NCI-H146 treated with DMSO at 0.1 percent for 48 hours (cell line): ENCODE data around the gene GPR137B.

ENCODE experiments used
- DNase-seq: peaks from one replicate; lab custom pipeline; 2025; ENCODE audit not compliant: unreplicated experiment; lab: John Stamatoyannopoulos, UW

The GPR137B gene

DNA sequence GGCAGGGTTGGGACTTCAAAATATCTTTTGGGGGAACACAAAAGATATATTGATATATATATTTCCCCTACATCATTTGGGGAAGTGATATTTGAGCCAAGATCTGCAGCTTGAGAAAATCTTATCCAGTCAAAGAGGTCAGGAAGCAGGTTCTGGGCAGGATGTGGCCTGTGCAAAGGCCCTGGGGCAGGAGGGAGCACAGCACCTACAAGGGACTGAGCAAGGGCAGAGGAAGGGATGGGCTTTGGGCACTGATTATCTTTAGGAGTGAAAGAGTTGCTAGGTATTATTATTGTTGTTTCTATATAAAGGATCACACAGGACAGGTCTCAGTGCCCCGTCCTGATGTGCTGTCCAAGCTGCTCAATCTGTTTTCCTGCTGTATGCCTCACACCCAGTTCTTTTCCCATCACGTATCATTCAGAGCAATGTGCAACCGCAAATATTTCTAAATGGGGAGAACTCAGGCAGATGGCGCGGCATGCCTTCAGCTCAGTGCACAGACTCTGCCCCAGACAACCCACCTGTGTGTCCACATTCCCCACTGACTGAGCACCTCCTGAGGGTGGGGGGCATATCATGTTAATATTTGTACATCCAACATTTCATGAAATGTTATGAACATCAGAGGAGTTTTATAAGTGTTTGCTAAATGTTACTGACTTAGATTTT is 28.1 kb upstream of the GPR137B start:
- no peak for DNase-seq

GRCh38 chr1:236117710-236118109 is 24.6 kb upstream of the GPR137B start:
- DNase-seq: no peak

DNA sequence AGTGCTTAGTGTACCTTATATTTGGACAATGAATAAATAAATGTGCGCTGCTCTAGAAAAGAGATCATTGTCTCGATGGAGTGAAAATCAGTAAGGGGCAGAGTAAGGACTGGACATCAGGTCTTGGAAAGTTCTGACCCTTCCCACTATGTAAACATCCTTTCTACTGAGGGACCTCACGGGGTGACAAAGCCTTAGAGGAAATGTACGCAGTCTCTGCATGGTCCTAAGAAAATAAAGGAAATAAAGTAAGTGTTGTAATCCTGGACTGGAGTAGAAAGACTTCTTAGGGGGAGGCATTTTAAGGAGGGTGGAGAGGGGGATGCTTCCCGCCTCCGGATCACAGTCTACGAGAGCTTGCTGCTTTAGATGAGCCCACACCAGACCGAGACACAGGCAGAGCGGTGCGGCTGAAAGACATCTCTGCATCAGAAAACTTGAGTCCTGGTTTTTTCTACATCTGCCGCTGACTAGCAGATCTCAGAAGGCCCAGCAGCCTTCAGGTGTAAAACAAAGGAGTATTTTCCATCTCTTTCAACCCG is 22.3 kb upstream of the GPR137B start:
- DNase-seq: no peak

DNA sequence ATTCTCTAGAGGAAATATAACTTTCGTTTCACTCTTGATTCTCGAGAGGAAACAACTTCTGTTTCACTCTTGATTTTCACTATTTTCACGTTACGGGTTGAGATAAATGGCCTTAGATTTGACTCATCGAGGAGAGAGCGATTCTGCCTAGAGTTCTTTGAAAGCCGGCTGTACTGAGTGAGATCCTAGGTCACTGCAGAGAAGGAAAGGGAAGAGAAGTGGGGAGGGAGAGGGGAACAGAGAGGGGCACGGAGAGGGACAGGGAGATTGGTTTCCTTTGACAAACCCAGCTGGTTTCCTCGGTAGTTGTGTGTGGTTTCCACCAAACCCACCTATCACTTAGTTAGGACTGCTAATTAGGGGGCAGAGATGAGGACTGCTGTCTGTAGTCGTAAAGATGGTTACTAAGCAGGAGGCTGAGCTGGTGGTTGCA is 21.6 kb upstream of the GPR137B start:
- DNase-seq: no peak

- no peak for DNase-seq
Measured at GRCh38 chr1:236122176-236122575, 20.2 kb upstream of the GPR137B start.

GRCh38 chr1:236123563-236123962 is 18.8 kb upstream of the GPR137B start:
- DNase-seq: no peak

- no peak for DNase-seq
Measured at GRCh38 chr1:236124965-236125364, 17.4 kb upstream of the GPR137B start.

- no peak for DNase-seq
Measured at GRCh38 chr1:236127045-236127444, 15.3 kb upstream of the GPR137B start.

GRCh38 chr1:236128646-236129178 is 13.6 kb upstream of the GPR137B start:
- DNase-seq: no peak

GRCh38 chr1:236129306-236129705 is 13.0 kb upstream of the GPR137B start:
- no peak for DNase-seq

- no peak for DNase-seq
Measured at GRCh38 chr1:236130372-236130771, 12.0 kb upstream of the GPR137B start.

DNA sequence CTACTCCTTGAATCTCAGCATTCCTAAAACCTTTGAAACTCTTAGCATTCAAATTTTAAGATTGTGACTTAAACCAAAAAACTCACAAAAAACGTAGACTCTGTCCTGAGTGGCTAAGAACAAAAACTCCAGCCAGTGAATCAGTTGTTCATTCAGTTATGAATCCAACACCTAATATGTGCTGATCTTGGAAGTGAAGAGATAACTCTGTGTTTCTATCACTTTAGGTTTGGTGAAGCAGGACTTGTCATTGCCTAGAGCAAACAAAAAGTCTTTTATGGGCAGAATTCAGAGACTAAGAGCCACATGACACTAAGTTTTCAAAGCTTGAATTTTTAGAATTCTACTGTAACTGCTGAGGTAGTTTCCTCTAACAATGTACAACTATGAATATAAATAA is 10.4 kb upstream of the GPR137B start:
- no peak for DNase-seq

DNA sequence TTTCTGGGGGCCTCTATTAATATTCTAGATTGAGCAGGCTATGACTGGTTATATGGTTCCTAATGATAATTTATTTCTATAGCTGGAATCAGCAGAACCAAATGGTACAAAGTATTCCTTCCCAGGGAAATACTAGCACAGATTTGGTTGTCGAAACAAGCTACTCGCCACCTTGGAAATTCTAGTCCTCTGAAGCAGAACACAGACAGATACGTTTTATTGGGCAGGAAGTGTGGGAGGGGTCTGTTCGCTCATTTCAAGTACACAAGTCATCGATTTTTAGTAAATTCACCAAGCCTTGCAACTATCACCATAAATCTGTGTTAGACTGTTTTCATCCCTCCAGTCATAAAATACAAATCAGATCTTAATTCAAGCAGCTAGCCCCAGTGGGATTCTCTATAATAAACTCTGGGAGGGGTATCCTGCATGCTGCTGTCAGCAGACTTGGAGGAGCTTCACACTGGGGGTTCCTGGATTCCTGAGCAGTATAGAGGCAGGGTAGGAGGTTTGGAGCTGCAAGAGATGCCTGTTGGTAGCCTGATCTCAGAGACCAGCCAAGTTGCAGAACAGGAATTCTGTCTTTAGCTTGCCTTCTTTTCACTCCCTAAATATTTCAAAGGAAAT is 9.8 kb upstream of the GPR137B start:
- DNase-seq: no peak

DNA sequence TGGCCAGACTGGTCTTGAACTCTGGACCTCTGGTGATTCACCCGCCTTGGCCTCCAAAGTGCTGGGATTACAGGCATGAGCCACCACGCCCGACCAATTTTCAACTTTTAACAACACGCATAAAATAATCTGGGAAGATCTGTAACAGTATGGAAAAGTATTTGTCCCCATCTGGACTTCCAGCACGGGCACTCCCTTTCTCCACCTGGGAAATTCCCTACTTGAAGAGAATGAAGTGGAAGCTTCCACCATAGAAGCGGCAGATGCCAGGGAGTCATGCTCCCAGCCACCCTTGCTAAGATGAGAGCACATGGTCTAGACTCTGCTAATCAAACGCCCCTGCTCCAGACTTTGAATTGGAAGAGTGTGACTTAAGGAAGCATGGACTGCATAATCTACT is 9.0 kb upstream of the GPR137B start:
- no peak for DNase-seq

DNA sequence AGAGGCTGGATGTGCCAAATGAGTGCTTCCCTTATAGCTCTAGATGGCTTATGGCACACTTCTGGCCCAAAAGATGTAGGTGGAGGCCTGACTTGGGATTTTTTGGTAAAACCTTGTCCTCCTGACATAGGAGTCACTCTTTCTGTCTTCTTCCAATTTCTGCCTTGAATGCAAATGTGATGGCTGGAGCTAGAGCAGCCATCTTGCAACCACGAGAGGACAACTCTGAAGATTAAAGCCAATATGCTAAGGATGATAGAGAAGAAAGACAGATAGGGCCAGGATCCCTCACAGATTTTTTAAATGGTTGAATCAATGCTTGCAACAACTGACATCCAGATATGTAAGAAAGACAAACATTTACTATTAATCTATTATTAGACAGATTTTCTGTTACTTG is 8.5 kb upstream of the GPR137B start:
- DNase-seq: no peak

GRCh38 chr1:236137285-236137852 is 5.0 kb upstream of the GPR137B start:
- no peak for DNase-seq

- no peak for DNase-seq
Measured at GRCh38 chr1:236139495-236139894, 2.8 kb upstream of the GPR137B start.

- no peak for DNase-seq
Measured at GRCh38 chr1:236140705-236141446, 1.5 kb upstream of the GPR137B start.

DNA sequence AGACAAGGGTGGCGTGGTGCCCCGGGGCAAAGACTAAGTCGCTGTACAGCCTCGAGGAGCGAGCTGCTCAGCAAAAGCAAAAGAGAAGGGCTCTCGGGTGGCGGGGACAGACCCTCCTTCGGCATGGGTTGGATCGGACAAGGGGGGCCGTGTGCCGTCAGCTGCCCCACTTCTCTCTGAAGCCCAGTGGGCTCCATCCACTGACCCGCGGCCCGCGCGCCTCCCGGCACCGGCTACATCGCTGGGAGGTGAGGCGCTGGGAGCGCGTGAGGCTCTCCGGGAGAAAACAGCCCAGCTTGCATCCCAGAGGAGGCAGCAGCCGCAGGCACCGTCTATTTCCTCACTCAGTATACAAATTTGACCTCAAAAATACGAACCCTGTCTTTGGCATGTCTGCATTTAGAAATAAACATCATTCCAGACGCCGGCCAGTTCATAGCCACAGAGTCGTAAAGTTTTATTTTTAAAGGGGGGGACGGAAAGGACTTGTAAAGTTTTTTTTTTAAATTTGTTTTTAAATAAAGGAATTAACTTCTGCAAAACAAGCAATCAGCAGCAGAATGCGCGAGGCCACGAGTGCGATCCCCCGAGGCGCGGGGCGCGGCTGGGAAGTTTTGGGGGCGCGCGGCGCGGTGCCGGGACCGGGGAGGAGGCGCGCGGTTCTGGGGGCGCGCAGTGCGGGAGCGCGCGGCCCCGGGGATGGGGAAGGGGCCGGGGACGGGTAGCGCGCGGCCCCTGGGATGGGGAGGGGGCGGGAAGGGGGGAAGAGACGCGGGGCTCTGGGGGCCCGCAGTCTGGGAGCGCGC is 689 bp upstream of the GPR137B start:
- peak; percentile 13 for DNase-seq

GRCh38 chr1:236143104-236143948 is 987 bp downstream of the GPR137B start:
- DNase-seq: no peak
